Stomach (tissue), 9 donors: ENCODE measurements around the gene LVRN. TPM values are rescaled to one million over a fixed set of nuclear protein-coding genes. Genes with fewer than 3 reads are reported as not detected.

Experiments
- DNase-seq, 2 donors: peaks; one replicate each; pipeline versions ENCODE4 v3.0.0 to v3.0.0-alpha.2; 2013 to 2019
- H3K27ac ChIP-seq, 5 donors: fragments of 200-600 bp in 4 of 5; sonication (generic) in 4 of 5; one replicate each; pipeline ENCODE4 v1.5.1; 2013 to 2019; ENCODE audit warnings: mild to moderate bottlenecking in 1 of 5, moderate library complexity in 1 of 5
- H3K27me3 ChIP-seq, 3 donors: fragments of 200-600 bp; sonication (generic); one replicate each; pipeline ENCODE4 v1.5.1; 2017 to 2019; ENCODE audit warnings: mixed run types in 1 of 3
- H3K36me3 ChIP-seq, 4 donors: fragments of 200-600 bp; sonication (generic); 1 replicate in 3 of 4; 2 replicates in 1 of 4; pipeline ENCODE4 v1.5.1; 2016 to 2019
- H3K4me1 ChIP-seq, 4 donors: fragments of 200-600 bp; sonication (generic); one replicate each; pipeline ENCODE4 v1.5.1; 2016 to 2019
- H3K4me3 ChIP-seq, 4 donors: fragments of 200-600 bp; sonication (generic) in 3 of 4; one replicate each; pipeline ENCODE4 v1.5.1; 2016 to 2019; ENCODE audit warnings: mild to moderate bottlenecking in 1 of 4
- H3K9me3 ChIP-seq, 4 donors: fragments of 200-600 bp; sonication (generic); one replicate each; pipeline ENCODE4 v1.5.1; 2016 to 2019
- EP300 ChIP-seq: sonication (generic); formaldehyde crosslinking; IDR thresholded peaks from one replicate; pipeline ENCODE4 v1.6.1; 2017; ENCODE audit warnings: antibody characterized with exemption
- POLR2A ChIP-seq, 4 donors: fragments of 450-650 bp; IDR thresholded peaks; one replicate each; pipeline ENCODE4 v1.6.1; 2016; ENCODE audit warnings: antibody characterized with exemption in 4 of 4, control low read depth in 2 of 4, mild to moderate bottlenecking in 1 of 4, moderate library complexity in 1 of 4
- POLR2AphosphoS5 ChIP-seq, 3 donors: sonication (generic); formaldehyde crosslinking; IDR thresholded peaks; one replicate each; pipeline ENCODE4 v1.6.1; 2016; ENCODE audit warnings: antibody characterized with exemption in 3 of 3
- WGBS, 5 donors: extraction: QIAGEN DNeasy Blood & Tissue Kit in 3 of 5; methylation state at CpG; one replicate each; pipeline versions ENCODE4 v1.1.5 to v1.1.7; 2013 to 2018; 5-methylcytosine and 5-hydroxymethylcytosine counted together
- intact Hi-C: fragments of 100-400 bp; cut with DNase I; formaldehyde crosslinking; loops from one replicate; pipeline ENCODE4 v1.15.1; 2023; ENCODE audit warnings: low total_unique reads
- polyA plus RNA-seq, 3 donors: library from polyadenylated mRNA; stranded (reverse); fragments of 200-250 nt; gene quantifications; one replicate each; pipeline ENCODE4 v1.2.3, GENCODE V29; 2013
- total RNA-seq, 5 donors: library from RNA; depleted of rRNA; stranded (reverse); fragments of >200 nt; gene quantifications; one replicate each; pipeline versions ENCODE4 v1.1.0 to v1.2.3, GENCODE V29; 2014 to 2016
- TF ChIP-seq, protein P1 (sequence below), 7 experiments: fragments of 450-650 bp in 4 of 7; fragments of 200-600 bp in 3 of 7; sonication (generic) in 3 of 7; IDR thresholded peaks; one replicate each; pipeline ENCODE4 v1.5.1; 2016 to 2019; ENCODE audit warnings: antibody characterized with exemption in 7 of 7, control low read depth in 2 of 7, mild to moderate bottlenecking in 1 of 7
- donor health status: healthy with polysubstance abuse.
- donor health status: Bipolar disorder and iron deficiency.
- donor health status: healthy.

Gene LVRN
- total and polyA plus RNA-seq, 8 donors = 0.06 to 1.3 (median 0.35) TPM; not detected in 4

DNA sequence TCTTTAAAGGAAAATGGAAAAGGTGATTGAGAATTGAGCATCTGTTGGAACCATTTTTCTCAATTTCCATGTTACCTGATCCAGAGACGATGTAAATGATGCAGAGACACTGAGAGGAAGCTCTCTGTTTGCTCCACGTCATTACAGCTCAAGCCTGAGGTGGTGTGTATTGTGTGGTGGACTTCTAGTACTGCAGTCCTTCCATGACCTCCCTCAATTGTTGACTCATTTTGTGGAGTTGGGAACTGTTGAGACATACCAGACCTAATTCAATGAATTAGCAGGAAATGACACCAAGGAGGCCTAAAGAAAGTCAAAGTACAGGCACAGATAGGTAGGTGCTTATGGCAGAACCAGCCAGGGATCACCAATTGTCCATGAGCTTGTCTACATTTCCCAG lies 15.6 kb upstream of the LVRN start:
- no peak for DNase-seq
- H3K4me1 ChIP-seq = no peaks in the 10 kb centered on the region
- TF ChIP-seq POLR2A (IDR thresholded peaks at IDR 0.05) = no peak
- no peaks in the 10 kb centered on the region for H3K36me3 ChIP-seq
- no peak overlapping the region for H3K27ac ChIP-seq
- no peak overlapping the region for H3K4me3 ChIP-seq
- 73 to 87% (median 86%) methylated on average over 2 of the region's 2 CpGs for WGBS, 5 donors
- intact Hi-C loops = no loop called here
- H3K9me3 ChIP-seq = peaks cover 0 to 6% (median 0%) of the 10 kb centered on the region in 4 donors
- H3K27me3 ChIP-seq = no peaks in the 10 kb centered on the region

DNA sequence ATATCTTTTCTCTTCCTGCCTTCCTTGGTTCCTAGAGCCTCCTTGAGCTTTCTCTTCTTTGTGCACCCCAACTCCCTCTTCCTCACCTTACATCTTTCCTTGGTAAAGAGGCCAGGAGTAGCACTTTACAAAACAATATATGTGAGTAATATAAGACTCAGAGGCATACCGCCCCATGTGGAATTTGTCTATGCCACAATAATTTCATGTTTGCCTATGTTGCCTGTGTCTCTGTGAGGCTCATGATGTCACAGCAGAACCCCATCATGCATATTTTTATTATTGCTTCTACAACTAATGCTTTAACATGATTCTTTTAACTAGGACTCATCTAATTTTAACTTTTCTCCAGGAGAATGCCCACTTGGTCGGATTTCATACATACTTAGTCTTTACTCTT lies 15.0 kb upstream of the LVRN start:
- H3K27ac ChIP-seq = no peak overlapping the region
- no peak overlapping the region for H3K4me3 ChIP-seq
- H3K9me3 ChIP-seq = peaks cover 0 to under 1% (median 0%) of the 10 kb centered on the region in 4 donors
- intact Hi-C loops = no loop called here
- H3K27me3 ChIP-seq = no peaks in the 10 kb centered on the region
- DNase-seq = no peak
- 81 to 88% (median 85%) methylated on average over 2 of the region's 2 CpGs for WGBS, 5 donors
- H3K4me1 ChIP-seq = no peaks in the 10 kb centered on the region
- no peaks in the 10 kb centered on the region for H3K36me3 ChIP-seq
- TF ChIP-seq EP300 (no peak), POLR2A (IDR thresholded peaks at IDR 0.05) (no peak), POLR2AphosphoS5 (IDR thresholded peaks at IDR 0.05) (no peak)
- TF ChIP-seq, protein P1, sequence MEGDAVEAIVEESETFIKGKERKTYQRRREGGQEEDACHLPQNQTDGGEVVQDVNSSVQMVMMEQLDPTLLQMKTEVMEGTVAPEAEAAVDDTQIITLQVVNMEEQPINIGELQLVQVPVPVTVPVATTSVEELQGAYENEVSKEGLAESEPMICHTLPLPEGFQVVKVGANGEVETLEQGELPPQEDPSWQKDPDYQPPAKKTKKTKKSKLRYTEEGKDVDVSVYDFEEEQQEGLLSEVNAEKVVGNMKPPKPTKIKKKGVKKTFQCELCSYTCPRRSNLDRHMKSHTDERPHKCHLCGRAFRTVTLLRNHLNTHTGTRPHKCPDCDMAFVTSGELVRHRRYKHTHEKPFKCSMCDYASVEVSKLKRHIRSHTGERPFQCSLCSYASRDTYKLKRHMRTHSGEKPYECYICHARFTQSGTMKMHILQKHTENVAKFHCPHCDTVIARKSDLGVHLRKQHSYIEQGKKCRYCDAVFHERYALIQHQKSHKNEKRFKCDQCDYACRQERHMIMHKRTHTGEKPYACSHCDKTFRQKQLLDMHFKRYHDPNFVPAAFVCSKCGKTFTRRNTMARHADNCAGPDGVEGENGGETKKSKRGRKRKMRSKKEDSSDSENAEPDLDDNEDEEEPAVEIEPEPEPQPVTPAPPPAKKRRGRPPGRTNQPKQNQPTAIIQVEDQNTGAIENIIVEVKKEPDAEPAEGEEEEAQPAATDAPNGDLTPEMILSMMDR (IDR thresholded peaks at IDR 0.05) = no peak

DNA sequence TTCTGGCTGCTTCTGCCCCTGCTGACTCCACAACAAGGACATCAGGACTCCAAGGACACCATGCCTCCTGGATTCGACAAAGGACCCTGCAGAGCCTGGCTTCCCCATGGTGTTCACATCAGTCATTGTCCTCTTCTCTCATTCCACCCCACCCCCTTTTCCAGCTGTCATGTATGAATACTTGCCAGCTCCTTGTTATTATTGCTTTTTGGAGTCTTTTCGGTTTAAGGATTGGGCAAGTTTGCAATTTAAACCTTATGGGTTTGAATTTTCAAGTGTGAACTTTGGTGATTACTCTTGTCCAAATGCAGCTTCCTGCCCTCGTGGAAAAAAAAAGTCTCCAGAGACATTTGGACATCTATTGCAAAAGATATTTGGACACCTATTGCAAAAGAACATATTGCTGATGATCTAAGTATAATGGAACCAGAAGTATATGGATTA lies 14.2 kb upstream of the LVRN start:
- TF ChIP-seq, protein P1 (IDR thresholded peaks at IDR 0.05) = no peak
- no peak for TF ChIP-seq POLR2A (IDR thresholded peaks at IDR 0.05)
- TF ChIP-seq POLR2AphosphoS5 (IDR thresholded peaks at IDR 0.05) = no peak
- TF ChIP-seq EP300 = no peak
- 35 to 62% (median 59%) methylated on average over 3 of the region's 3 CpGs for WGBS, 5 donors
- no peak overlapping the region for H3K27ac ChIP-seq
- no peak overlapping the region for H3K4me3 ChIP-seq
- no peak for DNase-seq
- intact Hi-C loops = no loop called here
- H3K36me3 ChIP-seq = no peaks in the 10 kb centered on the region
- no peaks in the 10 kb centered on the region for H3K9me3 ChIP-seq
- peaks cover 0 to 3% (median 0%) of the 10 kb centered on the region in 3 donors for H3K27me3 ChIP-seq
- H3K4me1 ChIP-seq = no peaks in the 10 kb centered on the region

DNA sequence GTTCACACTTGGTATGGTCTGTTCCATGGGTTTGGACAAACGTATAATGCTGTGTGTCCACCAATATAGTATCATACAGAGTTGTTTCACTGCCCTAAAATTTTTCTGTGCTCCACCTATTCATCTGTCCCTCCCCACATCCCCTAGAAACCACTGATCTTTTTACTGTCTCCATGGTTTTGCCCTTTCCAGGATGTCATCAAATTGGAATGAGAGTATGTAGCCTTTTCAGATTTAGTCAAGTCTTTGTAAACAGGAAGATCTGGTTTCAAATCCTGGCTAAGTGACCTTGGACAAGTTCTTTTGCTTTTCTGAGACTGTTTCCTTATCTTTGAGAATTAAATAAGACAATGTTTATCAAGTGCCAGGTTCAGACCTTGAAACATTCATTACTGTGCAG lies 13.2 kb upstream of the LVRN start:
- H3K4me1 ChIP-seq = no peaks in the 10 kb centered on the region
- TF ChIP-seq POLR2A (IDR thresholded peaks at IDR 0.05) = no peak
- no peak for TF ChIP-seq POLR2AphosphoS5 (IDR thresholded peaks at IDR 0.05)
- TF ChIP-seq, protein P1 (IDR thresholded peaks at IDR 0.05) = no peak
- no peaks in the 10 kb centered on the region for H3K36me3 ChIP-seq
- DNase-seq = no peak
- H3K9me3 ChIP-seq = no peaks in the 10 kb centered on the region
- no peak overlapping the region for H3K4me3 ChIP-seq
- intact Hi-C loops = no loop called here
- peaks cover 0 to 3% (median 0%) of the 10 kb centered on the region in 3 donors for H3K27me3 ChIP-seq
- 76 to 91% (median 85%) methylated on average over 1 of the region's 1 CpG for WGBS, 5 donors
- no peak overlapping the region for H3K27ac ChIP-seq

DNA sequence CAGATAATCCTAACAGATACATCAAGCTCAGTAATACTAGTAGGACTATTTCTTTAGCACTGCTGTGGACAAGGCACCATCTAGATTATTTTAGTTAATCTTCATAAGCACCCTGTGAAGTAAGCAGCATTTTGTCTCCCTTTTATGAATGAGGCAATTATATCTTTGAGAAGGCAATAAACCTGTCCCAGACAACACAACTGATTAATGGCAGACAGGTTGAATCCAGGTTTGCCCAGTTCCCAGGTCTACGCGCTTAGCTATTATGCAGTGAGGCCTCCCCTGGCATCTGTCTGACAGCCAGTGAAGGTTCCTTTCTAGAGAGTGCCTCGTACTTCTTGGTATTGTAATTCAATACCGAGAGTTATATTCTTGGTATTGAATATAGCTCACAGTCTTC lies 9.7 kb upstream of the LVRN start:
- intact Hi-C loops = no loop called here
- H3K4me3 ChIP-seq = no peak overlapping the region
- H3K27ac ChIP-seq = no peak overlapping the region
- H3K9me3 ChIP-seq = no peaks in the 10 kb centered on the region
- H3K27me3 ChIP-seq = peaks cover 0 to 18% (median 0%) of the 10 kb centered on the region in 3 donors
- DNase-seq = no peak
- H3K4me1 ChIP-seq = no peaks in the 10 kb centered on the region
- WGBS, 5 donors = 31 to 88% (median 52%) methylated on average over 4 of the region's 4 CpGs
- TF ChIP-seq, protein P1 (IDR thresholded peaks at IDR 0.05) = no peak
- TF ChIP-seq POLR2A (IDR thresholded peaks at IDR 0.05) (no peak), EP300 (no peak), POLR2AphosphoS5 (IDR thresholded peaks at IDR 0.05) (no peak)
- H3K36me3 ChIP-seq = no peaks in the 10 kb centered on the region
